Measurements from ENCODE around the gene PABPC3. TPM values are rescaled to one million over a fixed set of nuclear protein-coding genes. Genes with fewer than 3 reads are reported as not detected.
A peak's percentile ranks its signal among the peaks of the same experiment; 100 is the strongest.

PABPC3 gene
- polyA plus RNA-seq (ENCODE audit: insufficient read length in 3 of 3), result 1 to 10 TPM; 1.1 to 1.4 (median 1.4) TPM

GRCh38 chr13:25095851-25096453, at the start of gene PABPC3:
PABPC3 (plus strand) TSS chr13:25096136; CDS start chr13:25096199, 63 bp downstream.
- no peak for DNase-seq (ENCODE audit: low read depth in 3 of 3, low spot score in 2 of 3)

GRCh38 chr13:25046274-25046984, 49.5 kb upstream of the PABPC3 start:
- DNase-seq (ENCODE audit: low read depth in 3 of 3, low spot score in 2 of 3), result no peak

GRCh38 chr13:25046985-25047511, 48.9 kb upstream of the PABPC3 start:
- no peak for DNase-seq (ENCODE audit: low read depth in 3 of 3, low spot score in 2 of 3)

- DNase-seq (ENCODE audit: low read depth in 3 of 3, low spot score in 2 of 3), result no peak
Measured at GRCh38 chr13:25051065-25051464, 44.9 kb upstream of the PABPC3 start.

GRCh38 chr13:25059166-25059565, 36.8 kb upstream of the PABPC3 start:
- DNase-seq (ENCODE audit: low read depth in 3 of 3, low spot score in 2 of 3), result no peak

GRCh38 chr13:25059958-25060357, 36.0 kb upstream of the PABPC3 start:
- DNase-seq (ENCODE audit: low read depth in 3 of 3, low spot score in 2 of 3), result no peak

- no peak for DNase-seq (ENCODE audit: low read depth in 3 of 3, low spot score in 2 of 3)
Measured at GRCh38 chr13:25062479-25062878, 33.5 kb upstream of the PABPC3 start.

GRCh38 chr13:25064396-25064795, 31.5 kb upstream of the PABPC3 start:
- DNase-seq (ENCODE audit: low read depth in 3 of 3, low spot score in 2 of 3), result no peak

GRCh38 chr13:25065974-25066770, 29.8 kb upstream of the PABPC3 start:
- no peak for DNase-seq (ENCODE audit: low read depth in 3 of 3, low spot score in 2 of 3)

- DNase-seq (ENCODE audit: low read depth in 3 of 3, low spot score in 2 of 3), result no peak
Measured at GRCh38 chr13:25067064-25067463, 28.9 kb upstream of the PABPC3 start.

GRCh38 chr13:25068810-25069209, 27.1 kb upstream of the PABPC3 start:
- DNase-seq (ENCODE audit: low read depth in 3 of 3, low spot score in 2 of 3), result no peak

- no peak for DNase-seq (ENCODE audit: low read depth in 3 of 3, low spot score in 2 of 3)
Measured at GRCh38 chr13:25069236-25069635, 26.7 kb upstream of the PABPC3 start.

- DNase-seq (ENCODE audit: low read depth in 3 of 3, low spot score in 2 of 3), result no peak
Measured at GRCh38 chr13:25069911-25070310, 26.0 kb upstream of the PABPC3 start.

GRCh38 chr13:25080773-25081172, 15.2 kb upstream of the PABPC3 start:
- no peak for DNase-seq (ENCODE audit: low read depth in 3 of 3, low spot score in 2 of 3)

GRCh38 chr13:25084096-25084495, 11.8 kb upstream of the PABPC3 start:
- no peak for DNase-seq (ENCODE audit: low read depth in 3 of 3, low spot score in 2 of 3)

GRCh38 chr13:25085125-25085742, 10.7 kb upstream of the PABPC3 start:
- DNase-seq (ENCODE audit: low read depth in 3 of 3, low spot score in 2 of 3), result peak in 2 of 3 donors; percentile 5 to 26

GRCh38 chr13:25088562-25089221, 7.2 kb upstream of the PABPC3 start:
- no peak for DNase-seq (ENCODE audit: low read depth in 3 of 3, low spot score in 2 of 3)

- DNase-seq (ENCODE audit: low read depth in 3 of 3, low spot score in 2 of 3), result no peak
Measured at GRCh38 chr13:25097426-25097825, 1.5 kb downstream of the PABPC3 start.

GRCh38 chr13:25103711-25104110, 7.8 kb downstream of the PABPC3 start:
- DNase-seq (ENCODE audit: low read depth in 3 of 3, low spot score in 2 of 3), result no peak

- DNase-seq (ENCODE audit: low read depth in 3 of 3, low spot score in 2 of 3), result no peak
Measured at GRCh38 chr13:25109341-25109740, 13.4 kb downstream of the PABPC3 start.
